A549 treated with ZK216348 at 1 μM for 4 hours (cell line): Measurements from ENCODE around the gene RPS6KB2. TPM values are rescaled to one million over a fixed set of nuclear protein-coding genes. Genes with fewer than 3 reads are reported as not detected.

Experiments
- total RNA-seq: library from RNA; stranded (reverse); fragments of 200-300 nt; extraction: Qiagen RNA extraction; gene quantifications from 5 replicates; pipeline ENCODE4 v1.2.3, GENCODE V29; 2022; ENCODE audit warnings: low read depth

Gene RPS6KB2
- total RNA-seq = 33.7 to 50.6 TPM (median 48.8 TPM) in 5 replicates

DNA sequence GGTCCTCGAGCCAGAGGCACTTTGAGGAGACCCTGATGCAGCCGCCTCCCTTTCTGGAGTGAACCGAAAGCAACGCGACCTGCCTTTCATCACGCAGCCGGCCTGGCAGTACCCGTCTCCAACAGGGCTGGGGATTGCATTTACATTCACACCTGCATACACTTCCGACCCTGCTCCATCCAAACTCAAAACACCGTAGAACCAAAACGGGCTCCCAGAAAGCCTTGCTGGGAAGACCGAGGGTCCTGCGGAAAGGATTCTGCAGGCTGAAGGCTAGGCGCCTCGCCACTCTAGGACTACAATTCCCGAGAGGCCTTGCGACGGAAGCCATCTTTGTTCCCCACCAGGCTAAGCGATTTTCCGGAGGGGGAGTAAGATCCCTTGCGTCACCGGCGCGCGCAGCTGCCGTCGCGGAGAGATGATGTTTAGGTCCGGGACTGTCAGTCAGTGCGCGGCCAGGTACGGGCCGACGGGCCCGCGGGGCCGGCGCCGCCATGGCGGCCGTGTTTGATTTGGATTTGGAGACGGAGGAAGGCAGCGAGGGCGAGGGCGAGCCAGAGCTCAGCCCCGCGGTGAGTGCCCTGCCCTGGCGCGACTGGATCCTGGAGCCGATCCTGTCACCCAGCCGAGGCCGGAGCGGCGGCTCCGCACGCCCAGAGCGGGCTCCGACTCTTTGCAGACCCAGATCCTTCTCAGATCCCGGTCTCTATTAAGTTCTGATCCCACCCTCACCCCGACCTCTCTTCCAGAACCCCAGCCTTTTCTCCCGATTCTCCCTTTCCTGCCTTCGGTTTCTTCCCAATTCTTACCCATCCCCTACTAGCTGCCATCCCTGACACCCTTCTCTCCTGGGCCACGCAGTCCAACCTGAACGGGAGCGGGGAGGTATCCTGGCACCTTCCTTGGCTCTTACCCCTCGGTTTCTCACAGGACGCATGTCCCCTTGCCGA lies at the start of gene RPS6KB2:
Gene RPS6KB2, plus strand, starts transcription at position 443 of the 950 bp plus-strand sequence. Its CDS starts 52 bp downstream, at position 495.

GRCh38 chr11:67391304-67392182 lies 36.8 kb upstream of the RPS6KB2 start, which contains the start of gene RAD9A:
TSS of gene RAD9A (plus strand) at chr11:67391986. CDS start at chr11:67392045, 59 bp downstream.

GRCh38 chr11:67401495-67402191 lies 26.7 kb upstream of the RPS6KB2 start, which contains the start of gene PPP1CA:
TSS of gene PPP1CA (minus strand) at chr11:67401858. CDS start at chr11:67401782, 76 bp downstream.

GRCh38 chr11:67415501-67416304 lies 12.6 kb upstream of the RPS6KB2 start, which contains the start of gene CARNS1:
TSS of gene CARNS1 (plus strand) at chr11:67415678. CDS start at chr11:67416200, 522 bp downstream.

DNA sequence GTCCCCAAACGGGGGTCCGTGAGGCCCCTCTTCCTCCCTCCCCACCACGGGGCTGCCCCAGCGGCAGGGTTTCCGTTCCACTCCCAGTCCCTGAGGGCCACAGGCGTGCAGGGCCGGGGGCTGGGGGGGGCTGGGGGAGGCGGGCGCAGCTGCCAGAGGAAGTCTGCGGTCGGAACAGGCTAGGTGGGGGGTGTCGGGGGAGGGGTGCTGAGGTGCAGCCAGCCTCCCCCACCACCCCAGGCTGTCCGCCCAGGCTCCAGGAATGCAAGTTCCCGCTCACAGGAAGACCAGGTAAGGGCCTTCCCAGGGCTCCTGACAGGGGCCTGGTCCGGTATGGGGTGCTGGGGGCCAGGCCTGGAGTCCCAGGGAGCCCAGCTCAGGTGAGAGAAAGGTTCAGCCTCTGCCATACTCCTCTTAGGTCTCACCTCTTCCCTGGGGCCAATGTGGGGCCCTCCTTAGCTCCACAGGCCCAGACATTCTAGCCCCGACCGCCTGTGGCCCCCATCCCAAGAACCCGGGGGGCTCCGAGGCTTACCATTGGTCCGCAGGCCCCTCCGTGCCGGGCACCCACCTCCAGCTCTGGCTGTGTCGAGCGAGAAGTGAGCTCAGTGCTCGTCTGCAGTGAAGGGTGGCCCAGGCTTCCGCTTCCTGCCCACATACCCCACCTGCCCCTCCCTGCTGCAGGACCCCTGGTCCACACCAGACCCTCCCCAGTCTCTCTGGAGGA lies 9.0 kb downstream of the RPS6KB2 start, which contains the start of gene PTPRCAP:
Gene PTPRCAP, minus strand, starts transcription at position 601 of the 727 bp plus-strand sequence. Its CDS starts 63 bp downstream, at position 538.

DNA sequence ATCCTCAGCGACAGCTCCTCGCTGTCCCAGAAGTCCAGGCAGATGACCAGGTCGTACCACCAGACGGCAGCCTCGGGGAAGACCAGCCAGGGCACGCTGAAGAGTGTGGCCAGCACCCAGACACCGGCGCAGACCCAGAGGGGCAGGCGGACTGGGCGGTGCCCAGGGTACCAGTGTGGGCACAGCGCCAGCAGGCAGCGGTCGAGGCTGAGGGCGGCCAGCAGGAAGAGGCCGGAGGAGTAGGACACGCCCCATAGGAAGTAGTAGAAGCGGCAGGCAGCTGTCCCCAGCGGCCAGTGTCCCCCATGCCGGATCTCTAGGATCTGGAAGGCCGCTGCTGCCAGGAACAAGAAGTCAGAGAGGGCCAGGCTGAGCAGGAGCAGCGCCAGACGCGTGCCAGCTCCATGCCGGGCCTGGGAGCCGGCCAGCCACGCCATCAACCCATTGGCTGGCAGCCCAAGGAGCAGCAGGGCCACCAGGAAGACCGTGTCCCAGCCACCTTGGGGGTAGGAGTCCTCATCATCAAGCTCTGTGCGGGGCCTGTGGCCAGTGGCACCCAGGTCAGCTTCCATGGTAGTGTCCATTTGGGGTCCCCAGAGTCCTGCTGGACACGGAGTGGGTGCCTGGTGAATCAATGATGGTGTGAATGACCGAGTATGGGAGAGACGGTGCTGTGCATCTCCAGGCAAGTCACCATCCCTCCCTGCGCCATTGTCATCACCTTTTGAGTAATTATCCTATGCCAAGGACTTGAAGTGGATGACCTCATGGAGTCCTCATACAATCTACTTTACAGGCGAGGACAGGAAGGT lies 24.1 kb downstream of the RPS6KB2 start, which contains the start of gene GPR152:
Gene GPR152, minus strand, starts transcription at position 589 of the 812 bp plus-strand sequence. Its CDS starts 5 bp downstream, at position 584.

GRCh38 chr11:67455054-67455453 lies 26.8 kb downstream of the RPS6KB2 start, which contains the start of gene CABP4:
TSS of gene CABP4 (plus strand) at chr11:67455354. CDS start at chr11:67455424, 70 bp downstream.

DNA sequence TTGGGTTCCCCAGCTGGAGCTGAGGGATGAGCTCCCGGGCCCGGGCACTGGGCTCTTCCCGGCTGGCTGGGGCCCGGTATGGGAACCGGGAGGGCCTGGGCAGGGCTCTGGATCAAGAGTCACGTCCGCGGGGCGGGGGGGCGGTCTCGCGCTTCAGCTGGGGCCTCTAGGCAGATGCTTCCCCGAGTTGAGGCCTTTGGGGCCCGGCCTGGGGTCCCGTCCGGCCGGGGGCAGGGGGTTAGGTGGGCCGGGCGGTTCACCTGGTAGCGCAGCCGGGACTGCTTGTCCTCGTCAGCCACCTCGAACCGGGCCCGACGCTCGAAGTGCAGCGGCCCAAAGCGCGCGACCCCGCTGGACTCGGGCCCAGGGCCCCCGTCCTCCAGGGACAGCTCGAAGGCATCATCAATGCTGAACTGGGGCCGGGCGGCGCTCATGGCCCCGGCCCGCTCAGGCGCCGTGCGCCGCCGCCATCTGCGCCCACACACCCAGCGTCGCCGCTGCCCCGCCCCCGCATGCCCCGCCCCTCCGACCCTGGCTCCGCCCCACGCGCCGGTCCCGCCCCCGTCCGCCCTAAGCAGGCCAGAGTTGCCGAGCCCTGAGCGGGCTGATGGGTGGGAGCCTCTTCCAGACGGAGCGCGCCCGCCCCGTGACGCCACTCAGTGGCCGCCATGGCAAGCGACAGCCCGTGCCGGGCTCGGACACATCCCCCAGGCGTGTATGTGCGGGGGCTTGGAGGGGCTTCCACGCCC lies 40.6 kb downstream of the RPS6KB2 start, which contains the start of gene TMEM134:
Gene TMEM134, minus strand, starts transcription at position 493 of the 749 bp plus-strand sequence. Its CDS starts 59 bp downstream, at position 434.

GRCh38 chr11:67482827-67483798 lies 54.8 kb downstream of the RPS6KB2 start, which contains the start of gene AIP:
TSS of gene AIP (plus strand) at chr11:67483026. CDS start at chr11:67483159, 133 bp downstream.

Other genes with a start within 250 kb of the RPS6KB2 start
- gene GRK2, start 162.0 kb upstream of the RPS6KB2 start, total RNA-seq = 24.2 to 47.0 TPM (median 42.2 TPM) in 5 replicates
- 16.2 to 30.1 TPM (median 24.8 TPM) in 5 replicates for gene ANKRD13D, start 139.2 kb upstream of the RPS6KB2 start, total RNA-seq
- gene SSH3, start 125.0 kb upstream of the RPS6KB2 start, total RNA-seq = 18.7 to 29.1 TPM (median 27.1 TPM) in 5 replicates
- gene POLD4, start 74.9 kb upstream of the RPS6KB2 start, total RNA-seq = 178 to 259 TPM (median 241 TPM) in 5 replicates
- 31.1 to 50.6 TPM (median 43.0 TPM) in 5 replicates for gene CLCF1, start 54.9 kb upstream of the RPS6KB2 start, total RNA-seq
- gene RAD9A, start 36.5 kb upstream of the RPS6KB2 start, total RNA-seq = 19.5 to 36.8 TPM (median 32.0 TPM) in 5 replicates
- 240 to 296 TPM (median 291 TPM) in 5 replicates for gene PPP1CA, start 26.6 kb upstream of the RPS6KB2 start, total RNA-seq
- gene TBC1D10C, start 24.4 kb upstream of the RPS6KB2 start, total RNA-seq = 0.04 to 0.21 TPM (median 0.15 TPM) in 3 of 5 replicates, not detected in the others
- 0.08 to 0.21 TPM (median 0.14 TPM) in 5 replicates for gene CARNS1, start 12.8 kb upstream of the RPS6KB2 start, total RNA-seq
- 0.22 to 0.62 TPM in 2 of 5 replicates, not detected in the others for gene PTPRCAP, start 9.2 kb downstream of the RPS6KB2 start, total RNA-seq
- 38.0 to 67.3 TPM (median 57.2 TPM) in 5 replicates for gene CORO1B, start 15.0 kb downstream of the RPS6KB2 start, total RNA-seq
- gene GPR152, start 24.2 kb downstream of the RPS6KB2 start, total RNA-seq = 0.13 TPM in 1 of 5 replicates, not detected in the others
- gene CABP4, start 26.9 kb downstream of the RPS6KB2 start, total RNA-seq = not detected in 5 replicates
- 36.4 to 70.3 TPM (median 62.1 TPM) in 5 replicates for gene TMEM134, start 40.8 kb downstream of the RPS6KB2 start, total RNA-seq
- gene AIP, start 54.5 kb downstream of the RPS6KB2 start, total RNA-seq = 43.6 to 48.9 TPM (median 48.0 TPM) in 5 replicates
- gene PITPNM1, start 76.9 kb downstream of the RPS6KB2 start, total RNA-seq = 34.1 to 60.5 TPM (median 47.3 TPM) in 5 replicates
- gene CDK2AP2, start 79.7 kb downstream of the RPS6KB2 start, total RNA-seq = 50.3 to 95.2 TPM (median 85.4 TPM) in 5 replicates
- not detected in 5 replicates for gene CABP2, start 95.0 kb downstream of the RPS6KB2 start, total RNA-seq
- gene GSTP1, start 155.3 kb downstream of the RPS6KB2 start, total RNA-seq = 1,131 to 1,719 TPM (median 1,604 TPM) in 5 replicates
- 128 to 159 TPM (median 152 TPM) in 5 replicates for gene NDUFV1, start 178.4 kb downstream of the RPS6KB2 start, total RNA-seq
- 6.4 to 15.4 TPM (median 13.7 TPM) in 5 replicates for gene NUDT8, start 201.4 kb downstream of the RPS6KB2 start, total RNA-seq
- gene TBX10, start 211.3 kb downstream of the RPS6KB2 start, total RNA-seq = not detected in 5 replicates
- gene ACY3, start 222.2 kb downstream of the RPS6KB2 start, total RNA-seq = 0.60 to 1.4 TPM (median 1.3 TPM) in 5 replicates
- not detected in 5 replicates for gene ALDH3B2, start 246.1 kb downstream of the RPS6KB2 start, total RNA-seq